ENCODE data around the gene ATM. TPM values are rescaled to one million over a fixed set of nuclear protein-coding genes. Genes with fewer than 3 reads are reported as not detected.

Gene ATM
- 68.1 TPM for total RNA-seq

- peak; percentile 100 for DNase-seq (ENCODE audit: low spot score)
These were observed at the start of gene ATM, which contains the start of gene NPAT for GRCh38 chr11:108222574-108223347. Gene ATM, plus strand, starts transcription at chr11:108223067. Its CDS starts 4,558 bp downstream, at chr11:108227625. Gene NPAT, minus strand, starts transcription at chr11:108222638. Its CDS starts 102 bp downstream, at chr11:108222536.

- DNase-seq (ENCODE audit: low spot score), result no peak
These were observed 45.3 kb upstream of the ATM start for GRCh38 chr11:108177570-108177969.

GRCh38 chr11:108193725-108194124 is 29.1 kb upstream of the ATM start:
- no peak for DNase-seq (ENCODE audit: low spot score)

GRCh38 chr11:108196901-108197300 is 26.0 kb upstream of the ATM start:
- no peak for DNase-seq (ENCODE audit: low spot score)

GRCh38 chr11:108197351-108197750 is 25.5 kb upstream of the ATM start:
- no peak for DNase-seq (ENCODE audit: low spot score)

GRCh38 chr11:108198833-108199232 is 24.0 kb upstream of the ATM start:
- DNase-seq (ENCODE audit: low spot score), result no peak

- no peak for DNase-seq (ENCODE audit: low spot score)
These were observed 23.2 kb upstream of the ATM start for GRCh38 chr11:108199446-108200321.

GRCh38 chr11:108203075-108203474 is 19.8 kb upstream of the ATM start:
- DNase-seq (ENCODE audit: low spot score), result no peak

GRCh38 chr11:108204376-108204775 is 18.5 kb upstream of the ATM start:
- DNase-seq (ENCODE audit: low spot score), result no peak

GRCh38 chr11:108204929-108205499 is 17.9 kb upstream of the ATM start:
- DNase-seq (ENCODE audit: low spot score), result no peak

GRCh38 chr11:108206171-108206570 is 16.7 kb upstream of the ATM start:
- no peak for DNase-seq (ENCODE audit: low spot score)

- no peak for DNase-seq (ENCODE audit: low spot score)
These were observed 15.7 kb upstream of the ATM start for GRCh38 chr11:108206969-108207682.

GRCh38 chr11:108207683-108208060 is 15.2 kb upstream of the ATM start:
- DNase-seq (ENCODE audit: low spot score), result no peak

GRCh38 chr11:108210441-108210840 is 12.4 kb upstream of the ATM start:
- no peak for DNase-seq (ENCODE audit: low spot score)

- no peak for DNase-seq (ENCODE audit: low spot score)
These were observed 9.1 kb upstream of the ATM start for GRCh38 chr11:108213784-108214183.

- DNase-seq (ENCODE audit: low spot score), result no peak
These were observed 5.9 kb upstream of the ATM start for GRCh38 chr11:108216988-108217387.

GRCh38 chr11:108218455-108218854 is 4.4 kb upstream of the ATM start:
- DNase-seq (ENCODE audit: low spot score), result no peak

- no peak for DNase-seq (ENCODE audit: low spot score)
These were observed 3.7 kb upstream of the ATM start for GRCh38 chr11:108218912-108219783.

- no peak for DNase-seq (ENCODE audit: low spot score)
These were observed 2.0 kb upstream of the ATM start for GRCh38 chr11:108220721-108221336.

GRCh38 chr11:108221371-108221770 is 1.5 kb upstream of the ATM start:
- DNase-seq (ENCODE audit: low spot score), result no peak

Measured in mucosa of gallbladder (tissue), 1 donor.